NK-92 (cell line): ENCODE measurements around the gene ITPR1.
"Not testable (repeated sequence)": the region's sequence is repeated elsewhere in the genome, so short reads cannot be mapped to it uniquely, and the experiment has no call there.

Experiments
- DNase-seq: peaks from one replicate; lab custom pipeline; 2025; ENCODE audit not compliant: unreplicated experiment; lab: John Stamatoyannopoulos, UW

Gene ITPR1

DNA sequence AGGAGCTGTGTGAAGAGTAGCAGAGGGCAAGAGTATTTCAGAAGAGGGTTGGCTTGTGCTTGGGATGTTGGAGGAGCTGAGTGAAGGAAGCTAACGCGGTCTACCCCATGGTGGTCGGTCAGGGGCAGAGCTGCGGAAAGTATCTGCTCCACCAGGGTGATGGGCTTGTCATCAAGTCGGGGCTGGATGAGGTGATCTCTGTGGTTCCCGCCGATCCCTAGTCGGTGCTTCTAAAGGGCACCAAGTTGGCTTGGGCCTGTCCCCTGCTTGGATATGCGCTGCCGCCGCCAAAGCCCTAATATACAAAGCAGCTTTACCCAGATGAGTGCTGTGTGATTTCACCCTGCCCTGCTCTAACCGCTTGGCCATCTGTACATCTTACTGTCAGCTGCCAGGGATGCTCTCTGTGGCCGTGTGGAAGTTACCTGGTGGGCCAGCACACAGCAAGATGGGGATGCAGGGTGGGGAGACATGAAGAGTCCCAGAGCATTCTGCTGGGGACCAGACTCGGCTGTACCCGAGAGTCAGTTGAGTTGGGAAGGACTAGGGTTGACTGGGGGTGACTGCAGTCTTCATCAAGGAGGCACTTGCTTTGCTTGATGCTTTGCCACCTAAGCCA lies 260.0 kb downstream of the ITPR1 start:
- no peak for DNase-seq

- DNase-seq: no peak
Observed at GRCh38 chr3:4754180-4755086, 261.3 kb downstream of the ITPR1 start.

GRCh38 chr3:4755566-4755965 lies 262.4 kb downstream of the ITPR1 start:
- DNase-seq: no peak

DNA sequence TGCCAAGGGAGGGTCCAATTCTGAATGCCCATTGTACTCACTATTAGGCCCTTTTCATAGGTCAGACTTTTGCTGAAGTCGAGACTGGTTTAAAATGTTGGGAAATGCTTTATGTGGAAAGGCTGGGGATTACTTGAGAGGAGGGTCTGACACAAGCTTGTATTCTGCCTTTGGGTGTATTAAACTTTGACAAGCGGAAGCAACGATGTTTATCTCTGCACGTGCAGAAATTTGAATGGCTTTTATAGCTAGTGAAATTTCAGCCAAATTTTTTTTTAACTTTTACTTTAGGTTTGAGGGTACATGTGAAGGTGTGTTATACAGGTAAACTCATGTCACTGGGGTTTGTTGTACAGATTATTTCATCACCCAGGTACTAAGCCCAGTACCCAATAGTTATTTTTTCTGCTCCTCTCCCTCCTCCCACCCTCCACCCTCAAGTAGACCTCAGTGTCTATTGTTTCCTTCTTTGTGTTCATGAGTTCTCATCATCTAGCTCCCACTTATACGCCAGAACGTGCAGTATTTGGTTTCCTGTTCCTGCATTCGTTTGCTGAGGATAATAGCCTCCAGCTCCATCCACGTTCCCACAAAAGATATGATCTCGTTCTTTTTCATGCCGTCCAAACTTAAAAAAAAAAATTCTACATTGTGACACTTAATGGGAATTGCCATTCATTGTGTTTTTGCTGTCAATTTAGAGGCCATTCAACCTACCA lies 263.1 kb downstream of the ITPR1 start:
- DNase-seq: no peak

DNA sequence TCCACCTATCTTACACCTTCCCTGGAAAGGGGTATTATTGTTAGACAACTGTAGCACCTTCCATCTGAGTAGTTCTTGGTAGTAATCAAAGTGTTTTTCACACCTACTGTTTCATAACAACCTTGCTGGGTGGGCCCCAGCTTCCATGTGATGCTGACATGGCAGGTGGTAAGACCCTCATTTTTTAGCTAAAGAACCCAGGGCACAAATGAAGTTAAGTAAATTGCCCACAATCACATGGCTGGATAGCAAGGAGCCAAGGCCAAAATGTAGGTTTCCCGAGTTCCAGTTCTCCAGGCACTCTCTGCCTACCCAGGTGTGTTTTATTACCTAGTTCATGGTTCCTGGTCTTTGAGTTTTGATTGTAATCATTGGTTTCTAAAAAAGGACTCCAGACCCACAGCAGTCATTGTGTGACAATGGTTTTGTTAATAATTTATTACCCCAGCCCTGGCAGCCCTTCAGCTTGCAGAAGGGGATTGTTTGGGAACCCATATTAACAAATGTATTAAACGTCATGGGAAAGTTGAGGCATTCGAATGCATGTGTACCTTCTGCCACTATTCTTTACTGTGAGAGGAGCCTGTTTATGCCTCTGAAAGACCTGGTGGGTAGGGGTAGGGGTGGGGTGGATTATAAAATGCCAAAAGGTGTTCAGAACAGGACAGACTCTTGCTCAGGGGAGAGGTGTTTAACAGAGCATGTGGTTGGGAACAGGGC lies 263.9 kb downstream of the ITPR1 start:
- DNase-seq: no peak

- DNase-seq: no peak
Observed at GRCh38 chr3:4757575-4758248, 264.6 kb downstream of the ITPR1 start.

DNA sequence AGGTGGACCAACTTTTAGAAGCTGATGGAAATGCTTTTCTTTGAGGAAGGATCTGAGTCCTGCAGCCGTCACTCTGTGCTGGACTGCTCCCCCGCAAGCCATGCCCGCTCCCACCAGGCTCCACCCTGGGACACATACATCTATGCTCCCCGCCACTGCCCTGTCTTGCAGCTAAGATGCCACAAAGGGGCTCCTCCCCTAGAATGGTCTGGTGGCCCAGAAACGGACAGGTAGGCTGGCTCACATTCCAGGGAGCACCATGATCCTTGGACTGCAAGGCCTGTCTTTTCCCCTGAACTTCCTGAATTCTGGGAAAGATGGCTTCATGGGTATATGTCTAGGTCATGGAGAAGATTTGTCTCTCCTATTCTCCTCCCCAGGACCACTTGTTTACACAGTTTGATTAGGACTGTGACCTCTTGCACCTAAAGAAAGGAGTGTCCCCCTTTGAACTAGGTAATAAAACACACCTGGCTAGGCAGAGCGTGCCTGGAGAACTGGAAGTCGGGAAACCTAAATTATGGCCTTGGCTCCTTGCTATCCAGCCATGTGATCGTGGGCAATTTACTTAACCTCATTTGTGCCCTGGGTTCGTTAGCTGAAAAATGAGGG lies 265.2 kb downstream of the ITPR1 start:
- DNase-seq: no peak

DNA sequence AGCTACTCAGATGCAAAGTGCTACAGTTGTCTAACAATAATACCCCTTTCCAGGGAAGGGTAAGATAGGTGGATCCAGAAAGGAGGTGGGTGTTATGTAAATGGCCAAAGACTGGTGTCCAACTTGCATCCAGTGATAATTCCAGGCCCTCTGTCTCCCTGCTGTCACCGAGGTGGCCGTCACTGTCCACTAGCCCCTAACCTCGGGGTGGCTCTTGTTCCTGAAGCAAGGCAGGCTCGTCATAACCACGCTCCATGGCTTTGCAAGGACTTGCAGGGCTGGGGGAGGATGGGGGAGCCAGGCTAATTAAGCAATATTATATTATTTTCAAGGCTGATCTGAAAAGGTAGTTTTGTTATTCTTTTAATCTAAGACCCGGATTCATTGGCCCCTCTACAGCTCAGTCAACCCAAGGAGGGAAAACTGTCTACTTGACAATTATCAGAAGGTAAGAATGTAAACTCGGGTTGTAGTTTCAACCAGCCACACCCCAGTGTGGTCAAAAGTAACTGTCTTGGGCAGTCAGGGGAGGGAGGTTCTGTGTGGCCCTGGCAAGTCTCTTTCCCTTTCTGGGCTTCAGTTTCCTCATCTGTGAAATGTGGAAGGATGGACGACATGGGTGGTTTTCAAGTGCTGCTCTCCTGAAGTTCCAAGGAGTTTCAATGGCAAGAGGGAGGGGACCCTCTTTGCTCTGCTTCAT lies 266.0 kb downstream of the ITPR1 start:
- DNase-seq: no peak

DNA sequence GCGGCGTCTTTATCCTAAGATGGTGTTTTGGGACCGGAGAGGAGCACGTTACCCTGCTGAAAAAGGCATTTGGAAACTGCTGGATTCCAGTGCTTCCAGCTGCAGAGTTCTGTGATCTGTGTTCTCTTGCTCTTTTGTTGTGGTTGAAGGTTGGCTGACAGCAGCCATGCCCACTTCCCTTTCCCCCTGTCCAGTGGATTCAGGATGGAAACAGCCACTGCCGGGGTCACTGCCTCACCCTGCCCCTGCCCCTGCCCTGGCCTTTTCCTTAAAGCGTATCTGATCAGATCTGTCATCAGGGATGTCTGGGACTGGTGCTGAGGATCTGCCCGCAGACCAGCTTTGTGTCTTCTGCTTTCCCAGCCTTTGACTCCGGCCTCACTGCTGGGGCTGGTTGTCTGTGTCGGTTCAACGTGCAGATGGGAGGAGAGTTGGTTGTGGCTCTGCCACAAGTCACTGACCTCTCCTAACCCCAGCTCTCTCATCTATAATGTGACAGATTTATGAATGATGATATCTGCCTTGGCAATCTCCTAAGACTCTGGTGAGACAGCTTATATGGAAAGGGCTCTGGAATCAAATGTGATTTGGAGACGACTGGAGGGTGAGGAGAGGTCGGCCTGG lies 266.7 kb downstream of the ITPR1 start:
- DNase-seq: no peak

DNA sequence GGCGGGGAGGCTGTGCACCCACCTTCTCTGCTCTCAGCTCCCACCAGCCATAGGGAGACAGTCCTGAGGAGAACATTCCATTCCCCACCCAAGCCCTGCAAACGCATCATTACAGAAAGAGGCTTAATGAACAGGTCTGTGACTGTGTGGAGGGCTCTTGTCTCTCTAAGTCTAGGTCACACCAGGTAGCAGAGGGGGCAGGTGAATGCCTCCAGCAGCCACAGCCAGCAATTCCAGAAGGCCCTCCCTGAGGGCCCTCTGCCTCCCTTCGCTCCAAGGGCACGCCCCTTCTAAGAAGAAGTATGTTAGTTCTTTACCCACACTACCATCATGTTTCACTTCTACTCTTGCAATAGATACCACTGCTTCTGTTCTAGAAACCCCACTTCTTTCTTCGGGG lies 268.6 kb downstream of the ITPR1 start:
- DNase-seq: no peak

GRCh38 chr3:4762481-4763230 lies 269.5 kb downstream of the ITPR1 start:
- DNase-seq: not testable (repeated sequence)

GRCh38 chr3:4763604-4764247 lies 270.6 kb downstream of the ITPR1 start:
- no peak for DNase-seq

DNA sequence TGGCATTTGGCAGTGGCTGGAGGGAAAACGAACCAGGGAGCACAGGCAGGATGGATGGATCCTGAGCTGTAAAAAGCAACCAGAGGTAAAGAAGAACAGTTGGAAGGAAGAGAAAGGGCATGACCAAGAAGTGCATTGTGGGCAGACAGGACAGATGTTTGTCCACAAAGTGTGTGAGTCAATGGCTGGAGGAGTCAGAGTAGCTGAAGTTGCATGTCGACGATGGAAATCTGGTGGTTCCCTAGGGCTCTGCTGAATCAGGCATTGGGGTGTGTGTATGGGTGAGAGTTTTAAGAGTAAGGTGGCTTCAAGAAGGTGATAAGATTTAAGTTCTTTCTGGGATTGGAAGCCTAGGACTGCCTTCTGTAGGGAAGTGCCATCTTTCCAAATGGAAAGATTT lies 272.1 kb downstream of the ITPR1 start:
- DNase-seq: no peak

GRCh38 chr3:4766263-4766662 lies 273.1 kb downstream of the ITPR1 start:
- DNase-seq: no peak

GRCh38 chr3:4766716-4767499 lies 273.8 kb downstream of the ITPR1 start:
- DNase-seq: no peak

DNA sequence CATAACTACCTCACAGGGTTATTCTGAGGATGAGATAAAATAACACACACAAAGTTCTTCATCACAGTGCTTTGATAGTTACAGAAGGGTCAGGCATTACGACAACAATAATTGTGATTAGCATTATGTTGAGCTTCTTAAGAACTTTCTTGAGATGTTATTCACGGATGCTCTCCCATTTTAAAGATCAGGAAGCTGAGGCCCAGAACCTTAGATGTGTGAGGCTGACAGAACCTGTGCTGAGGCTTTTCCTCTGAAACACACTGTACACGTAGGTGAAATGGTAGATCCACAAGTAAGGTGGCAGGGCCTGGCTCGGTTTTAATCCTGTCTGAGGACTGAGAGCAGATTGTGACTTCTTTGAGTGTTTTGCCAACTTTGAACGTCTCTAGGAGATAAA lies 274.9 kb downstream of the ITPR1 start:
- DNase-seq: no peak

GRCh38 chr3:4768521-4768920 lies 275.4 kb downstream of the ITPR1 start:
- no peak for DNase-seq
